NCI-H2227 (cell line): ENCODE results near the gene AKR1A1.
"Not testable (repeated sequence)": the region's sequence is repeated elsewhere in the genome, so short reads cannot be mapped to it uniquely, and the experiment has no call there.

Experiments used
- DNase-seq: peaks from one replicate; lab custom pipeline; 2025; ENCODE audit not compliant: unreplicated experiment; lab: John Stamatoyannopoulos, UW

Gene AKR1A1

GRCh38 chr1:45569571-45569961, 18.9 kb downstream of the AKR1A1 start:
- no peak for DNase-seq

DNA sequence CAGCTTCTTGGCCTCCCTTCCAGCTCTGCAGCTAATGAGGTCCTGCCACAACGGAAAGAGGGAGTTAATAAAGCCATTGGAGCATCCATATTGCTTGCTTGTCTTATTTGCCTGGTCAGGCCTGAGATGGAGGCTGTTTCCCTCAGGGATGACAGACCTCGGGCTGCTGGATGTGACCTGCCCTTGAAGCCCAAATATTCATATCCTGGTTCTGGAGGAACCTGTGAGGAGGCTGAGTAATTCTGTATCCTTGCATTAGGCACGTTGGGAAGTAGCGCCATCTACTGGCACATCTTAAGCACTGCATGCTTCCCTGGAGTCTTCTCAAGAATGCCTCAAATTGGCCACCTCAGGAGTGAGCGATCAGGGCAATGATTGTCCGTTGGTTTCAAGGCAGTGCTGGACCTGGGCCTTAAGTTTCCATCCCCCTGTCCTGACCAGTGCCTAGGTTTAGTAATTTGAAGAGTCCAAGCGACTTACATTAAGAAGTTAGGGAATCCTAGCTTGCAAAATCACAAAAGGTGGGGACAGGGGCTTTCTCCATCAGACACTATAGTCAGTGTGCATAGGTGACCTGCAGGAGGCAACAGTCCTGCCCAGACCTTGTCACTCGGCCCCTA, 19.4 kb downstream of the AKR1A1 start:
- peak; percentile 85 for DNase-seq

GRCh38 chr1:45570631-45571030, 20.0 kb downstream of the AKR1A1 start:
- DNase-seq, result no peak

DNA sequence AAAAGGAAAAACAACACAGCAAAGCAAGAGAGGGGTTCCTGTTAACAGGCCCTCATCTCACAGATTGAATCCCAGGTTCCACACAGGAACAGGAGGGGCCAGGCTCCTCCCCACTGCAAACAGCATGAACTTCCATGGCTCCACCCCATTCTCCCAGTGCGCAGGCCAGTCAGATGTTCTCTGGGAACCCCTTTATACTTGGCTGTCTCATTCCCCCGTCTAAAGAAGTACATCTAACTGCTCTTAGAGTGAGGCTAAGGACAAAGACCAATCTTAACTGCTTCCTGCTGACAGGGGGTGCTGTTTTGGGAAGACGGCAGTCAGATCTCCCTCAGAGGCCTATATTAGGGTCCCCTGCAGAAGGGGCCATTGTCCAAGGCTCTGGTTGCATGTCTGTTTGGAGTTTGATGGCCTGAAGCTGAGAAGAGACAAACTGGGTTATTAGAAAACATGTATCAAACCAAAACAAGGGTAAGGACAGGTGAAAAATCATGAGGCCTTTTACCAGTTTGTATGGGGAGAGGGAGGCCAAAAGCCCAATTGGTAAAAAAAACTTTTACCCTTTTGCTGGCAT, 22.7 kb downstream of the AKR1A1 start:
- DNase-seq, result no peak

DNA sequence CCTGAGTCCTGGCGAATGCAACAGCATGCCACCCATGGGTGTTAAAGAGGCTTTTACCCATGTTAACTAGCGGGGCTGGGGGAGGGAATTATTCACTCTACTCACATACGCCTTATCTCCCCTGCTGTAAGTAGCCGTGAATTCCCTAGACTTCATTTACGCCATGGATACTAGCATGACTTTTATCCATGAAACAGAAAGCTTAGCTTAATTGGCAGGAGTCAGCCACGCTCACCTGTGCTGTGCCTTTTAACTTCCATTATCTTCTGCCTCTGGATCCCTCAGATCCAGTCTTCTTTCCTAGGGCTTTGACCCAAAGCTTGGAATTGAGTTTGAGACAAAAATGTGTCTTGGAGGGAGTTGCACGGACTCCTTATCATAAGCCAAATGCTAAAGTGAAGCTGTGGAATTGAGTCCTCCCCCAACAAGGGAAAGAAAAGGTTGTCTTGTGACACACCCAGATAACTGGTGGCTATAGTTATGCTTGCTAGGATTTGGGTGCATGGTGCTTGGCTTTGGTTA, 23.5 kb downstream of the AKR1A1 start:
- DNase-seq, result no peak

GRCh38 chr1:45583264-45583665, 32.6 kb downstream of the AKR1A1 start:
- DNase-seq, result peak; percentile 97

DNA sequence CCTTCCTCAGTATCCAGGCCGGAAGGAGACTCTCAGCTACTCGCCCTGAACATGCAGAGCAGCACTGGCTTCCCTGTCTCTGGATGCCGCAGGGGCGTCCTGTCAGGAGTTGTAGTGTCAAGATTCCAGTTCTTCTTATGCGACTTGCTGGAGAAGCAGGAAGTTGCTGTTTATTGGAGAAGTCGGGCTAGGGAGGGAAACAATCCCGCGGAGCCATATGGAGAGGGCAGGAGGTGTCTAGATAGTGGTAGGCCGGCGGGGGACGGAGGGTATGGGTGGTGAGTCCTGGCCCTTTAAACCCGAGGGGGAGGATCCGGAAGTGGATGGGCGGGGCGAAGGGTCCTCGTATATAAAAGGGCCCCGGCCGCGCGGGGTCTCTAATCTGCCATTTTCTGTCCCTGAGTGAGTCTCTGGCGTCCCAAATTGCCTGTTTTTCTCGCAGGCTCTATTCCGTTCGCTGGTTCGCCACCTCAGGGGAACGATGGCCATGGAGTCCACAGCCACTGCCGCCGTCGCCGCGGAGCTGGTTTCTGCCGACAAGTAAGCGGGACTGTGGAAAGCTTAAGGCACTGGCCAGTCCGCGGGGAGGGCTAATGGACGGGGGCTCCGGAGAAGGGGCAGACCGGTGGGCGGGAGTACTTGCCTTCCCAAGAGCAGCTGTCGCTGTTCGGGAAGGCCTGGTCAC, 33.2 kb downstream of the AKR1A1 start, which contains the start of gene NASP:
Gene NASP (plus strand): TSS at position 376 of the 685 bp plus-strand sequence. CDS start 106 bp downstream, at position 482.
- peak; percentile 89 for DNase-seq

- DNase-seq, result peak; percentile 96
Observed at GRCh38 chr1:45584351-45585109, 33.9 kb downstream of the AKR1A1 start.

DNA sequence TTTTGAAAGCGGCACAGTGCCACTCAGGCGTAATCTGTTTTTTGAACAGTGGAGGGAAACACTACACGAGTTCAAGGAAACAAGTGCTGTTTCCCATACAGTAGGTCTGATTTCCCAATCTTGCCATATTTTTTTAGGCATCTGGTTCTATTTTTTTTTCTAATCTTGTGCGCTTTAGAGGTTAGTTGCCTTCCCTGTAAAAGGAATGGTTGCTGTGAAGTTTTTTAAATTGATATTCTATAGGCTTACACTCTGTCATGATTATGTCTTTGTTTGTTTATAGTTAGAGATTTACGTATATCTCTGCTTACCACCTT, 34.4 kb downstream of the AKR1A1 start:
- no peak for DNase-seq

DNA sequence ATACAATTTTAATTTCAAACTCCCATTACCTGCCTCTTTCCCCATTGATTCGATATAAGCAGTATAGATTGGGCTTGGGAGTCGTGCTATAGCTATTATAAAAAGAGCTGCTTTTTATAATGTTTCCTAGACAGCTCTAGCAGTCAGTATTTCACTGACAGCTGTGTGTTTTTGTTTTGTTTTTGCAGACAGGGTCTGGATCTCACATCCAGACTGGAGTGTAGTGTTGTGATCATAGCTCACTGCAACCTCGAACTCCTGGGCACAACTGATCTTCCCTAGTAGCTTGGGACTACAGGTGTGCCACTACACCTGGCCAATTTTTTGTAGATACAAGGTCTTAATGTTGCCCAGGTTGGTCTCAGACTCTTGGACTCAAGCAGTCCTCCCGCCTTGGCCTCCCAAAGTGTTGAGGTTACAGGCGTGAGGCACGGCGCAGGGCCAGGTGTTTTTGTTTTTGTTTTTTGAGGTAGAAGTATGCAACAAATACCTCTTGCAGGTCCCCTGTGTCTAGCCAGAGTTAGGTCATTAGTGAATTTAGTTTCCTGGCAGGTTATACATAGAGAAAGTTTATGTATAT, 35.0 kb downstream of the AKR1A1 start:
- DNase-seq, result no peak

DNA sequence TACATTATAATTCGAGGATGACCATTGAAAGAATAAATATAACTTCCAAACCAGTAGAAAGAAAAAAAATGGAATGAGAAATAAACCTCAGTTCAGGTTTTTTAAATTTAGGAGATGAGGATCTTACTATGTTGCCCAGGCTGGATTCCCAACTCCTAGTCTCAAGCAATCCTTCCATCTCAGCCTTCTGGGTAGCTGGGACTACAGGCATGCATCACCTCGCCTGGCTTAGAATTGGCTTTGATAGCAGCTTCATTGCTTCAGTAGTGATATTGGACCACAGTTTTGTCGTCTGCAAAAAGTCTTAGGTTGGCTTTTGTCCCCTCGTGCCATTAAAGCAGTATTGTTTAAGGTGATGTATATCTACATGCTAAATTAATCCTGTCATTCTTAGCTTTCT, 36.1 kb downstream of the AKR1A1 start:
- no peak for DNase-seq

DNA sequence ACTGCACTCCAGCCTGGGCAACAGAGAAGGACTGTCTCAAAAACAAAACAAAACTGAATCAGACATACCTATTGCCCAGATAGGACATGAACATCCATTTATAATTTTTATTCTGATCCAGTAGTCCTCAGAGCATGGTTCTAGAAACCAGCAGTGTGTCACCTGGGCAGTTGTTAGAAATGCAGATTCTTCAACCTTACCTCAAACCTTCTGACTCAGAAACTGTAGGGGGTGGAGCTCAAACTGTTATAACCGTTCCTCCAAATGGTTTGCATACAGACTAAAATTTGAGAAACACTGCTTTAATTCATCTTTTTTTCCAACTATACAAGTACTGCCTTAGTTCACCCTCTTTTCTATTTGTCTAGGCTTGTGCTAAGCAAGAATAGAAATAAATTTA, 39.2 kb downstream of the AKR1A1 start:
- no peak for DNase-seq

DNA sequence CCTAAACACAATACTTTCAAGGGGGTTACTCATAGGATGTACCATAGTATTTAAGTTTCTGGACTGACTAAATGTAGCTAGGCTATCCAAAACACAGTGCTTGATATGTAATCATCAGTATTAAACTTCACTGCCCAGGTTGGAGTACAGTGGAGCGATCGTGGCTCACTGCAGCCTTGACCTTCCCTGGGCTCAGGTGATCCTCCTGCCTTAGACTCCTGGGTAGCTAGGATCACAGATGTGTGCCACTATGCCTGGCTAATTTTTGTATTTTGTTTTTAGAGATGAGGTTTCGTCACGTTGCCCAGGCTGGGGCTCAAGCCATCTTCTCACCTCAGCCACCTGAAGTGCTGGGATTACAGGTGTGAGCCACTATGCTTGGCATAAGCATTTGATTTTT, 43.8 kb downstream of the AKR1A1 start:
- DNase-seq, result no peak

DNA sequence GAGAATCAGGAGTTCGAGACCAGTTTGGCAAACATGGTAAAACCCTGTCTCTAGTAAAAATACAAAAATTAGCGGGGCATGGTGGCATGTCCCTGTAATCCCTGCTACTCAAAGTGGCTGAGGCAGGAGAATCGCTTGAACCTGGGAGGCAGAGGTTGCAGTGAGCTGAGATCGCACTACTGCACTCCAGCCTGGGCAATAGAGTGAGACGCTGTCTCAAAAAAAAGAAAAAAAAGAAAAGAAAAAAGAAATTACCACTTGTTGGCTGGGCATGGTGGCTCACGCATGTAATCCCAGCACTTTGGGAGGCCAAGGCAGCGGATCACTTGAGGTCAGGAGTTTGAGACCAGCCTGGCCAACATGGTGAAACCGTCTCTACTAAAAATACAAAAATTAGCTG, 46.1 kb downstream of the AKR1A1 start:
- DNase-seq, result not testable (repeated sequence)

DNA sequence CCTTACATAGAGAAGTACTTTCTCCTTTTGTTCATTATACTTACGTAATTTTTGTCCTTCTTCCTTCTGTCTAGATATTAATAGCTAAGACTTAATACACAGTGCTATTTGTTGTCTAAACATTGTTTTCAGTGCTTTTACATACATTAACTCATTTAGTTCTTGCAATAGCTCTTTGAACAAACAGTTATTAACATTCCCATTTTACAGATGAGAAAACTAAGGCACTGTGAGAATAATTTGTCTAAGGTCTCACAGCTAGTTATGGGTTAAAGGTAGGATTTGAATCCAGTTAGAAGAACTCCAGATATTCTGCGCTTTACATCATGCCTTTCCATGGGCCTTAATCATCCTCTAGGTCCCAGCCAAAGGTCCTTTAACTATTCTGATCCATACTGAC, 53.6 kb downstream of the AKR1A1 start:
- no peak for DNase-seq

- no peak for DNase-seq
Observed at GRCh38 chr1:45607404-45608074, 56.9 kb downstream of the AKR1A1 start.

GRCh38 chr1:45608175-45609156, 57.8 kb downstream of the AKR1A1 start:
- DNase-seq, result no peak

DNA sequence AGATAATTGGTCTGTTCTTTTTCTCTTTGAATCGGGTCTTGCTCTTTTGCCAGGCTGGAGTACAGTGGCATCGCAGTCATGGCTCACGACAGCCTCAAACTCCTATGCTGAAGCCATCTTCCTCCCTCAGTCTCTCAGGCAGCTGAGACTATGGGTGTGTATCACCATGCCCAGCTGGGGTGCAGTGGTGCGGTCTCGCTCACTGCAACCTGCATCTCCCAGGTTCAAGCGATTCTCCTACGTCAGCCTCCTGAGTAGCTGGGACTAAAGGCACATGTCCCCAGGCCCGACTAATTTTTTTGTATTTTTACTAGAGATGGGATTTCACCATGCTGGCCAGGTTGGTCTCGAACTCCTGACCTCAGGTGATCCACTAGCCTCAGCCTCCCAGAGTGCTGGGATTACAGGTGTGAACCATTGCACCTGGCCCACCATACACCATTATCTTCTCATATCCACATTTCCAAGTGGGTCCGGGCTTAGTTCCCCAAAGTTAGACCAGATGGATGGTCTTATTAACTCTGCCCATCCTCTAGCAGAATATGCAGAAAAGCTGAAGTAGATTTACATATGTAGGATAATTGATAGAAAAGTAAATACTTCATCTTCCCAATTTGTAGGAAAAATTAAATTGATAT, 60.1 kb downstream of the AKR1A1 start:
- no peak for DNase-seq

DNA sequence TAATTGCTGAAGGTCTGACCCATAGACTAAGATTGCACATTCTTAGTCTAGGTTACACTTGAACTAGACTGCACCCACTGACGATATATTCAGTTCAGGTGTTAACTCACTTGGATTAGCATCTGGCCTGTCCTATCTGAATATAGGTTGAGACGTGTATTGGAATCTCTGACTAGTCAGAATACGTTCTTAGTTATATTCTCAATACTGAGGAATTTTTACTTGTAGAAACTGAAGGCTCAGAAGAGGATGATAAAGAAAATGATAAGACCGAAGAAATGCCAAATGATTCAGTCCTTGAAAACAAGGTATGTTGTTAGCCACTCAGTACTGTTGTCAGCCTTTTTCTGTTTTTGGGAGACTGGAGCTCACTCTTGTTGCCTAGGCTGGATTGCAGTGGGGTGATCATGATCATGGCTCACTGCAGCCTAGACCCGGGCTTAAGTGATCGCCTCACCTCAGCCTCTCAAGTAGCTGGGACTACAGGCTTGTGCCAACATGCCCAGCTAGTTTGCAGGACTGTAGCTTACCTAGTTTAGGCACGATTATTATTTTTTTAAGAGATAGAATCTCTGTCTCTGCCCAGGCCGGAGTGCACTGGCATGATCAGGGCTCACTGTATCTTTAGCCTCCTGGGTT, 62.4 kb downstream of the AKR1A1 start:
- DNase-seq, result no peak
